Glomerular endothelial cell (primary cell): ENCODE data around the gene DOP1A. TPM values are rescaled to one million over a fixed set of nuclear protein-coding genes. Genes with fewer than 3 reads are reported as not detected.
"Not testable (repeated sequence)": the region's sequence is repeated elsewhere in the genome, so short reads cannot be mapped to it uniquely, and the experiment has no call there.

Experiments used
- DNase-seq: peaks from one replicate; pipeline ENCODE4 v3.0.0-alpha.2; 2011; ENCODE audit warnings: low read depth, low spot score; ENCODE audit errors: extremely low read depth
- total RNA-seq: library from RNA; depleted of rRNA; stranded (reverse); fragments of >200 nt; gene quantifications from 2 replicates; pipeline ENCODE4 v1.2.3, GENCODE V29; 2015

Gene DOP1A
- total RNA-seq, 1 donor from 2014 or later: 11.5 TPM

- DNase-seq: no peak
Measured at GRCh38 chr6:83151114-83151513, 83.6 kb downstream of the DOP1A start.

- DNase-seq: no peak
Measured at GRCh38 chr6:83152913-83153312, 85.4 kb downstream of the DOP1A start.

GRCh38 chr6:83153883-83154521, 86.5 kb downstream of the DOP1A start:
- DNase-seq: no peak

GRCh38 chr6:83155794-83156193, 88.3 kb downstream of the DOP1A start:
- no peak for DNase-seq

- DNase-seq: no peak
Measured at GRCh38 chr6:83160167-83160566, 92.7 kb downstream of the DOP1A start.

GRCh38 chr6:83167726-83168278, 100.3 kb downstream of the DOP1A start:
- DNase-seq: no peak

GRCh38 chr6:83168556-83168955, 101.1 kb downstream of the DOP1A start:
- no peak for DNase-seq

- no peak for DNase-seq
Measured at GRCh38 chr6:83169106-83169505, 101.6 kb downstream of the DOP1A start.

- DNase-seq: no peak
Measured at GRCh38 chr6:83169511-83169910, 102.0 kb downstream of the DOP1A start.

- DNase-seq: no peak
Measured at GRCh38 chr6:83176246-83176645, 108.8 kb downstream of the DOP1A start.

GRCh38 chr6:83180426-83180950, 113.0 kb downstream of the DOP1A start:
- DNase-seq: no peak

GRCh38 chr6:83182114-83182513, 114.6 kb downstream of the DOP1A start:
- no peak for DNase-seq

GRCh38 chr6:83183082-83183828, 115.8 kb downstream of the DOP1A start:
- DNase-seq: no peak

GRCh38 chr6:83185096-83185495, 117.6 kb downstream of the DOP1A start:
- no peak for DNase-seq

- no peak for DNase-seq
Measured at GRCh38 chr6:83188501-83188900, 121.0 kb downstream of the DOP1A start.

- DNase-seq: no peak
Measured at GRCh38 chr6:83190626-83191025, 123.2 kb downstream of the DOP1A start.

GRCh38 chr6:83191974-83192373, 124.5 kb downstream of the DOP1A start:
- DNase-seq: not testable (repeated sequence)

- no peak for DNase-seq
Measured at GRCh38 chr6:83192456-83192855, 125.0 kb downstream of the DOP1A start.

- DNase-seq: no peak
Measured at GRCh38 chr6:83192871-83193746, 125.6 kb downstream of the DOP1A start, which contains the start of the genes PGM3 and RWDD2A. Gene PGM3 (minus strand): TSS chr6:83193265. CDS start chr6:83191012, 2,253 bp downstream. Gene RWDD2A (plus strand): TSS chr6:83193357. CDS start chr6:83194452, 1,095 bp downstream.

- DNase-seq: no peak
Measured at GRCh38 chr6:83193747-83194566, 126.5 kb downstream of the DOP1A start.
